Mesendoderm (in vitro differentiated cells): ENCODE measurements around the gene PHF20.

Experiments used
- DNase-seq: peaks from one replicate; pipeline ENCODE4 v3.0.0; 2013
- H2AK5ac ChIP-seq: 2 replicates; pipeline ENCODE4 v1.6.1; 2013; ENCODE audit warnings: low read length, inconsistent platforms
- H2BK120ac ChIP-seq: 2 replicates; pipeline ENCODE4 v1.6.1; 2013; ENCODE audit warnings: low read depth, mild to moderate bottlenecking, low read length, moderate library complexity, mixed read lengths
- H2BK15ac ChIP-seq: replicated peaks from 2 replicates; pipeline ENCODE4 v1.6.1; 2013; ENCODE audit warnings: low read depth, mild to moderate bottlenecking, moderate library complexity
- H2BK5ac ChIP-seq: 2 replicates; pipeline ENCODE4 v1.6.1; 2013; ENCODE audit warnings: low read length, inconsistent platforms
- H3K18ac ChIP-seq: 2 replicates; pipeline ENCODE4 v1.6.1; 2013; ENCODE audit warnings: mild to moderate bottlenecking, low read length, mixed read lengths
- H3K23ac ChIP-seq: one replicate; pipeline ENCODE4 v1.6.1; 2013; ENCODE audit warnings: low read length
- H3K27ac ChIP-seq: 2 replicates; pipeline ENCODE4 v1.5.1; 2013; ENCODE audit warnings: low read depth, mild to moderate bottlenecking, inconsistent platforms, low read length, moderate library complexity
- H3K27me3 ChIP-seq: 2 replicates; pipeline ENCODE4 v1.6.1; 2013; ENCODE audit warnings: low read length, control low read depth, mild to moderate bottlenecking, inconsistent platforms; ENCODE audit not compliant: insufficient read depth, poor library complexity
- H3K36me3 ChIP-seq: 2 replicates; pipeline ENCODE4 v1.6.1; 2013; ENCODE audit warnings: low read length, inconsistent platforms; ENCODE audit not compliant: control insufficient read depth, insufficient read depth
- H3K4ac ChIP-seq: one replicate; pipeline ENCODE4 v1.6.1; 2013; ENCODE audit warnings: low read depth, mild to moderate bottlenecking, low read length, moderate library complexity
- H3K4me1 ChIP-seq: 2 replicates; pipeline ENCODE4 v1.6.1; 2013; ENCODE audit warnings: low read depth, low read length, inconsistent platforms; ENCODE audit not compliant: control insufficient read depth
- H3K4me2 ChIP-seq: 2 replicates; pipeline ENCODE4 v1.6.1; 2013; ENCODE audit warnings: low read length
- H3K4me3 ChIP-seq: 2 replicates; pipeline ENCODE4 v1.5.1; 2013; ENCODE audit warnings: mild to moderate bottlenecking, low read length
- H3K56ac ChIP-seq: one replicate; pipeline ENCODE4 v1.6.1; 2013; ENCODE audit warnings: low read length
- H3K79me1 ChIP-seq: 2 replicates; pipeline ENCODE4 v1.6.1; 2013; ENCODE audit warnings: low read length, inconsistent platforms
- H3K79me2 ChIP-seq: 2 replicates; pipeline ENCODE4 v1.6.1; 2013; ENCODE audit warnings: mild to moderate bottlenecking, low read length; ENCODE audit not compliant: control insufficient read depth, insufficient read depth
- H3K9ac ChIP-seq: 2 replicates; pipeline ENCODE4 v1.6.1; 2013; ENCODE audit warnings: low read length, inconsistent platforms
- H4K5ac ChIP-seq: one replicate; pipeline ENCODE4 v1.6.1; 2013; ENCODE audit warnings: low read length
- H4K8ac ChIP-seq: one replicate; pipeline ENCODE4 v1.6.1; 2013; ENCODE audit warnings: low read depth, mild to moderate bottlenecking, control low read depth, low read length, moderate library complexity
- WGBS: extraction: QIAGEN DNeasy Blood & Tissue Kit; methylation state at CpG from one replicate; pipeline ENCODE4 v1.1.7; 2013; ENCODE audit warnings: low lambda C conversion rate, missing lambda C conversion rate; ENCODE audit not compliant: insufficient coverage; ENCODE audit errors: extremely low coverage; 5-methylcytosine and 5-hydroxymethylcytosine counted together

PHF20 gene

GRCh38 chr20:35821807-35822242 lies 50.0 kb downstream of the PHF20 start:
- Histone ChIP-seq H3K9ac (no peak overlapping the region), H3K56ac (no peak overlapping the region), H3K18ac (no peak overlapping the region), H4K5ac (no peak overlapping the region), H3K4me1 (no peaks in the 10 kb centered on the region), H3K4me2 (no peak overlapping the region), H3K4me3 (no peak overlapping the region), H4K8ac (no peak overlapping the region), H3K27me3 (no peaks in the 10 kb centered on the region), H2BK120ac (no peak overlapping the region), H3K27ac (no peak overlapping the region), H3K23ac (no peak overlapping the region), H3K36me3 (no peaks in the 10 kb centered on the region), H3K79me1 (peaks cover 5% of the 10 kb centered on the region), H2AK5ac (no peak overlapping the region), H3K4ac (no peak overlapping the region), H2BK15ac (no peak overlapping the region), H3K79me2 (no peaks in the 10 kb centered on the region), H2BK5ac (no peak overlapping the region)
- peak; percentile 62 for DNase-seq
- WGBS = no CpG with 5 or more reads among the region's 8 CpGs

- H3K56ac ChIP-seq = no peak overlapping the region
- no peak overlapping the region for H2AK5ac ChIP-seq
- no peak overlapping the region for H3K27ac ChIP-seq
- H2BK120ac ChIP-seq = no peak overlapping the region
- H3K4me2 ChIP-seq = no peak overlapping the region
- H2BK5ac ChIP-seq = no peak overlapping the region
- H2BK15ac ChIP-seq = no peak overlapping the region
- H3K79me2 ChIP-seq = no peaks in the 10 kb centered on the region
- DNase-seq = peak; percentile 26
- no peak overlapping the region for H3K23ac ChIP-seq
- no peak overlapping the region for H3K9ac ChIP-seq
- H4K5ac ChIP-seq = no peak overlapping the region
- no peak overlapping the region for H3K4me3 ChIP-seq
- peaks cover 5% of the 10 kb centered on the region for H3K79me1 ChIP-seq
- H3K4ac ChIP-seq = no peak overlapping the region
- H3K36me3 ChIP-seq = no peaks in the 10 kb centered on the region
- H3K4me1 ChIP-seq = no peaks in the 10 kb centered on the region
- H3K18ac ChIP-seq = no peak overlapping the region
- H3K27me3 ChIP-seq = no peaks in the 10 kb centered on the region
- WGBS = no CpG with 5 or more reads among the region's 6 CpGs
- H4K8ac ChIP-seq = no peak overlapping the region
Measured at GRCh38 chr20:35823147-35823546, 51.3 kb downstream of the PHF20 start.

- no peak overlapping the region for H4K5ac ChIP-seq
- no CpG with 5 or more reads among the region's 2 CpGs for WGBS
- H3K23ac ChIP-seq = no peak overlapping the region
- H3K9ac ChIP-seq = no peak overlapping the region
- no peak overlapping the region for H3K18ac ChIP-seq
- peak; percentile 67 for DNase-seq
- H3K56ac ChIP-seq = no peak overlapping the region
- no peaks in the 10 kb centered on the region for H3K4me1 ChIP-seq
- H3K27me3 ChIP-seq = no peaks in the 10 kb centered on the region
- H3K4me3 ChIP-seq = no peak overlapping the region
- H3K36me3 ChIP-seq = peaks cover 2% of the 10 kb centered on the region
- H2BK120ac ChIP-seq = no peak overlapping the region
- H2BK5ac ChIP-seq = no peak overlapping the region
- H3K79me1 ChIP-seq = peaks cover 11% of the 10 kb centered on the region
- H3K4me2 ChIP-seq = no peak overlapping the region
- H2BK15ac ChIP-seq = no peak overlapping the region
- H4K8ac ChIP-seq = no peak overlapping the region
- H2AK5ac ChIP-seq = no peak overlapping the region
- H3K79me2 ChIP-seq = no peaks in the 10 kb centered on the region
- no peak overlapping the region for H3K27ac ChIP-seq
- no peak overlapping the region for H3K4ac ChIP-seq
Measured at GRCh38 chr20:35823937-35824336, 52.1 kb downstream of the PHF20 start.

- no peaks in the 10 kb centered on the region for H3K27me3 ChIP-seq
- H3K18ac ChIP-seq = no peak overlapping the region
- no peak overlapping the region for H3K4me2 ChIP-seq
- no peak for DNase-seq
- peaks cover 8% of the 10 kb centered on the region for H3K79me1 ChIP-seq
- H2BK120ac ChIP-seq = no peak overlapping the region
- WGBS = no CpG with 5 or more reads among the region's 1 CpG
- no peak overlapping the region for H4K8ac ChIP-seq
- H3K4me3 ChIP-seq = no peak overlapping the region
- no peak overlapping the region for H4K5ac ChIP-seq
- no peak overlapping the region for H3K23ac ChIP-seq
- no peaks in the 10 kb centered on the region for H3K4me1 ChIP-seq
- H3K9ac ChIP-seq = no peak overlapping the region
- H3K36me3 ChIP-seq = peaks cover 2% of the 10 kb centered on the region
- no peak overlapping the region for H2BK15ac ChIP-seq
- no peak overlapping the region for H3K56ac ChIP-seq
- H2BK5ac ChIP-seq = no peak overlapping the region
- H3K4ac ChIP-seq = no peak overlapping the region
- no peaks in the 10 kb centered on the region for H3K79me2 ChIP-seq
- no peak overlapping the region for H3K27ac ChIP-seq
- H2AK5ac ChIP-seq = no peak overlapping the region
Measured at GRCh38 chr20:35826397-35826998, 54.7 kb downstream of the PHF20 start.

- Histone ChIP-seq H2BK5ac (no peak overlapping the region), H2BK15ac (no peak overlapping the region), H3K56ac (no peak overlapping the region), H2AK5ac (no peak overlapping the region), H3K4me1 (no peaks in the 10 kb centered on the region), H3K36me3 (peaks cover 3% of the 10 kb centered on the region), H3K4me2 (no peak overlapping the region), H3K27me3 (no peaks in the 10 kb centered on the region), H3K79me1 (peaks cover 9% of the 10 kb centered on the region), H2BK120ac (no peak overlapping the region), H3K23ac (no peak overlapping the region), H3K4ac (no peak overlapping the region), H3K9ac (no peak overlapping the region), H3K79me2 (no peaks in the 10 kb centered on the region), H4K5ac (no peak overlapping the region), H4K8ac (no peak overlapping the region), H3K4me3 (no peak overlapping the region), H3K18ac (no peak overlapping the region), H3K27ac (no peak overlapping the region)
- WGBS = no CpG with 5 or more reads among the region's 3 CpGs
- DNase-seq = no peak
Measured at GRCh38 chr20:35828434-35828833, 56.6 kb downstream of the PHF20 start.

GRCh38 chr20:35828916-35829315 lies 57.1 kb downstream of the PHF20 start:
- no peaks in the 10 kb centered on the region for H3K79me2 ChIP-seq
- H2BK15ac ChIP-seq = no peak overlapping the region
- no peak overlapping the region for H3K4me3 ChIP-seq
- H3K23ac ChIP-seq = no peak overlapping the region
- H3K4me2 ChIP-seq = no peak overlapping the region
- no peak overlapping the region for H3K27ac ChIP-seq
- peaks cover 9% of the 10 kb centered on the region for H3K79me1 ChIP-seq
- H2AK5ac ChIP-seq = no peak overlapping the region
- no peaks in the 10 kb centered on the region for H3K27me3 ChIP-seq
- no peak overlapping the region for H3K4ac ChIP-seq
- no peak overlapping the region for H3K18ac ChIP-seq
- peaks cover 3% of the 10 kb centered on the region for H3K36me3 ChIP-seq
- no peak overlapping the region for H2BK5ac ChIP-seq
- no peak overlapping the region for H4K8ac ChIP-seq
- H4K5ac ChIP-seq = no peak overlapping the region
- no peak for DNase-seq
- WGBS = no CpG with 5 or more reads among the region's 4 CpGs
- no peak overlapping the region for H3K9ac ChIP-seq
- no peak overlapping the region for H2BK120ac ChIP-seq
- H3K56ac ChIP-seq = no peak overlapping the region
- H3K4me1 ChIP-seq = no peaks in the 10 kb centered on the region
